Effector memory CD8-positive, alpha-beta T cell (primary cell): ENCODE measurements around the gene TREH.

Experiments
- ATAC-seq: fragments of 150-1000 bp; cut with Tn5 transposase; replicated peaks from 2 replicates; pipeline ENCODE4 v1.10.0; 2021; ENCODE audit warnings: mild to moderate bottlenecking, moderate library complexity
- DNase-seq, 3 experiments: peaks; one replicate each; pipeline ENCODE4 v3.0.0; 2021
- H3K27ac Mint-ChIP-seq, 2 donors: one replicate each; pipeline ENCODE4 v1.8.0; 2022; ENCODE audit warnings: mild to moderate bottlenecking in 2 of 2, mixed read lengths in 2 of 2, moderate library complexity in 2 of 2
- H3K27me3 Mint-ChIP-seq, 2 donors: one replicate each; pipeline ENCODE4 v1.8.0; 2022; ENCODE audit warnings: mixed read lengths in 2 of 2
- H3K36me3 Mint-ChIP-seq: one replicate; pipeline ENCODE4 v1.8.0; 2022; ENCODE audit warnings: mild to moderate bottlenecking, moderate library complexity, mixed read lengths; ENCODE audit not compliant: insufficient read depth
- H3K4me1 Mint-ChIP-seq, 2 donors: one replicate each; pipeline ENCODE4 v1.8.0; 2022; ENCODE audit warnings: low read depth in 2 of 2, mixed read lengths in 2 of 2
- H3K4me3 Mint-ChIP-seq, 2 donors: one replicate each; pipeline ENCODE4 v1.8.0; 2022; ENCODE audit warnings: mild to moderate bottlenecking in 2 of 2, mixed read lengths in 2 of 2, moderate library complexity in 2 of 2
- H3K9me3 Mint-ChIP-seq, 2 donors: one replicate each; pipeline ENCODE4 v1.8.0; 2022; ENCODE audit warnings: mixed read lengths in 2 of 2

TREH gene

DNA sequence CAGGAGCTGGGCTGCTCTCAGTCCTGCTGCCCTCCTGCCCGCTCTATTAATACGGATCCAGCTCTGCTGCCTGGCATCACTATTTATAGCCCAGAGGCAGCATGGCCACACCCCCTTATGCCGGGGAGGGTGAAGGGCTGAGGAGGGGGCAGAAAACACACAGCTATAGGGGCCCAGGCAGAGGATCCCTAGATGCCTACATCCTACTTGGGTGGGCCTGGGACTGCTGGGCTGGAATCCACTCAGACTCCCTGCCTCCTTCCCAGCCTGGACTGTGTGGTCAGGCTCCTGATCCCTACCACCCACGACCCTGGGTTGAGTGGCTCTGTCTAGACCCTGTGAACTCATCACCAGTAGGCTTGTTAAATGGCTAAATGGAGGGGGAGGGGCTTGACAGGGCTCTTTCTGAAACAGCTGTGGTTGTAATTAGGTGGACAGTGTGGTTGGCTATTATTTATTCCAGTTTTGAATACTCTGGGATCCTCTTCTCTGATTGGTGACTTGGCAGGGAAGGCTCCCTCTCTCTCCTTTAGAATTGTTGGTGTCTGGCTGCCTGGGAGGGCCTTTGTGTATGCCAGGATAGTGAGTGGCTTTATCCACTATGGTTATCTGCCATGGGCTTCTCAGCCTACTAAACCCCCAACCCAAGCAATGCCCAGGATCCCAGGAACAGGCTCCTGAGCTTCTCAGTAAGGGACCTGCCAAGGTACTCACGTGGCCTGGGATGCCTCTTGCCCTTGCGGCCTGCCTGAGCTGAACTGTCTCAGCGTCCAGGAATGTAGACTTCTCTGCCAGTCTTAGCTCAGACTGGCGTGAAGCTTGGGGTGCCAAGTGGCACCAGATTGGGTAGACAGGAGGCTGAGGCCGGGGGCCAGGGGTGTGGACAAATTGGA, 56.8 kb downstream of the TREH start:
- no peak overlapping the region for H3K4me3 Mint-ChIP-seq
- no peaks in the 10 kb centered on the region for H3K36me3 Mint-ChIP-seq
- DNase-seq (no peak), ATAC-seq (no peak)
- peaks cover 4 to 5% of the 10 kb centered on the region in 2 donors for H3K4me1 Mint-ChIP-seq
- H3K27ac Mint-ChIP-seq = no peak overlapping the region
- no peaks in the 10 kb centered on the region for H3K9me3 Mint-ChIP-seq
- H3K27me3 Mint-ChIP-seq = peaks cover 16 to 28% of the 10 kb centered on the region in 2 donors

- peak overlapping the region; percentile 26 to 73 for H3K4me3 Mint-ChIP-seq
These were observed 57.6 kb downstream of the TREH start for GRCh38 chr11:118621784-118622375.

GRCh38 chr11:118621071-118621783, 58.2 kb downstream of the TREH start:
- H3K4me3 Mint-ChIP-seq = peak overlapping the region; percentile 68 to 73
- H3K9me3 Mint-ChIP-seq = no peaks in the 10 kb centered on the region

More at GRCh38 chr11:118621784-118622375, 57.6 kb downstream of the TREH start:
- no peaks in the 10 kb centered on the region for H3K36me3 Mint-ChIP-seq
- DNase-seq = no peak
- ATAC-seq = no peak
- H3K27me3 Mint-ChIP-seq = peaks cover 16 to 28% of the 10 kb centered on the region in 2 donors
- no peaks in the 10 kb centered on the region for H3K9me3 Mint-ChIP-seq
- H3K4me1 Mint-ChIP-seq = peaks cover 4 to 5% of the 10 kb centered on the region in 2 donors
- peak overlapping the region in 1 of 2 donors; percentile 56 for H3K27ac Mint-ChIP-seq

DNA sequence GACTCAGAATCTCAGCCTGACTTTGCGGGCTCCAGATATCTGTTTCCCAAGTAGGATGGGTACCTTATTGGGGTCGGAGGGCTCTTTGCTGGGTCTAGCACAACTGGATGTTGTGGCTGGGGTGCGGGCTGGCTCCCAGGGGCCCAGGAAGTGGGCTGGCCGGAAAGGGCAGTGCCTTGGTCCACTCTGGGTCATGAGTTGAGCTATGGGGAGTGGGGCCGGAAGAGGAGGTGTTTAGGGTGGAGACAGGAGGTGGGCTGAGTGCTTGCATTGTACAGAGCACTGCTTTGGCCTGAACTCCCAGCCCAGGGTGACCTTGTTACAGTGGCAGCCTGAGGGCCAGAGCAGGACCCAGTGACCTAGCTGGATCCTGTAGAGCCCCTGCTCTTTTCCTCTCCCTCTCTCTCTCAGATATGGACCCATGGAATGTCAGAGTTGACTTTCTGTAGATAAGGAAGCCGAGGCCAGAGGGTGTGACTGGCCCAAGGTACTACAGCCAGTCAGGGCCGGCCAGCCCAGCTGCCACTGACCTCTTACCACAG, 58.9 kb downstream of the TREH start:
- H3K27me3 Mint-ChIP-seq = peaks cover 16 to 28% of the 10 kb centered on the region in 2 donors

More at GRCh38 chr11:118621071-118621783, 58.2 kb downstream of the TREH start:
- DNase-seq (no peak), ATAC-seq (peak; percentile 66)
- Mint-ChIP-seq H3K27me3 (peaks cover 16 to 28% of the 10 kb centered on the region in 2 donors), H3K4me1 (peaks cover 4 to 5% of the 10 kb centered on the region in 2 donors), H3K27ac (peak overlapping the region in 1 of 2 donors; percentile 56), H3K36me3 (no peaks in the 10 kb centered on the region)

DNA sequence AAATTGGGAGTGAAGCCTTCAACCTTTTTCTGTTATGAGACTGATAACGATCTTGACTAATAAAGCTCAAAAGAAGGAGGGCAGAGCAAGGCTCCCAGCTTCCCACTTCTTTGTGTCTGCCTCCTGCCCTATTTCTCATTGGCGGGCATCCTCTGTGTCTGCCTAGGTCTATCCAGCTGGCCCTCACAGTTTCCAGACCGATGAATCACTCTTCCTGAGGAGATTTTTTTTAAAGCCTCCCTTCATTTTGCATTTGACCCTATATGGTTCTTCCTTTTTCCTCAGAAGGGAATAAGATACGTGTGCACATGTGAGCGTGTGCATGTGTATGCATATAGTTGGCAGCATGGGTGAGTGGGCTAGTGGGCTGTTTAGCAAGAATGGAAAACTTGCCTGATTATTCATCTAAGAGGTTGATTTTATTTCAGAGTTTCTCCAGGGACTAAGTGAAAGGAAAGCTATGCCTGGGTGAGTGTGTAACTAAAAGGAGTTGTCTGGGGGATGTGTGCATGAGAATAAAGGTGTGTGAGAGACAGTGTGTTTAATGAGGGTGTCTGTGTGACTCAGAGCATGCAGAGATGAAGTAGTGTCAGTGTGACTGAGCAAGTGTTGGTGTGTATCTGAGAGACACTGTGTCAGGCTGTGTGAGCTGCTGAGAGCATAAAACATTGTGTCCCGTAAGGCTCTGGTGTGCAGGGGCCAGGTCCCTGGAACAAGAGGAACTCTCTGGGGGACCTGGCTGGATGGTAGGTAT, 59.8 kb downstream of the TREH start:
- Mint-ChIP-seq H3K36me3 (no peaks in the 10 kb centered on the region), H3K27ac (no peak overlapping the region), H3K27me3 (peaks cover 16 to 28% of the 10 kb centered on the region in 2 donors), H3K9me3 (no peaks in the 10 kb centered on the region), H3K4me1 (peaks cover 4 to 5% of the 10 kb centered on the region in 2 donors), H3K4me3 (no peak overlapping the region)
- ATAC-seq (no peak), DNase-seq (no peak)

More for the DNA sequence above, 58.9 kb downstream of the TREH start:
- Mint-ChIP-seq H3K4me3 (peak overlapping the region; percentile 68 to 73), H3K4me1 (peaks cover 4 to 5% of the 10 kb centered on the region in 2 donors), H3K9me3 (no peaks in the 10 kb centered on the region), H3K36me3 (no peaks in the 10 kb centered on the region), H3K27ac (peak overlapping the region in 1 of 2 donors; percentile 50)
- DNase-seq = no peak
- ATAC-seq = no peak

DNA sequence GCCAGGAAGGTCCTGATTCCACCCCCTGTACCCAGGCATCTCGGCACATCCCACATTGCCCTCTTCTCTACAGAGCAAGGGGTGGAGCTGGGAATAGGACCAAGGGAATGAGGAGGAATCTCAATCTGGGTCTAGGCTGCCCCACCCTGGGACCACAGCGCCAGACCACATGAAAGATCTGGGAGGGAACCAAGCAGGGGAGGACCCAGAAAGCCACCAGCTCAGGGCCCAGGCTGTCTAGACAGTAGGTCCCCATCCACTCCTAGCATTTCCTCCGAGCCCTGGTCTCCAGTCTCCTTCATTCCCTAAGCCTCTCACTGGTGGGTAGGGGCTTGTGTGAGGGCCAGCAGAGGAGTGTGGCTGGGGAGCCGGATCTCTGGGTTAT, 60.5 kb downstream of the TREH start:
- DNase-seq = no peak
- H3K9me3 Mint-ChIP-seq = no peaks in the 10 kb centered on the region

GRCh38 chr11:118618115-118618990, 61.1 kb downstream of the TREH start:
- H3K4me3 Mint-ChIP-seq = no peak overlapping the region
- H3K4me1 Mint-ChIP-seq = peaks cover 4 to 5% of the 10 kb centered on the region in 2 donors
- ATAC-seq = no peak
- H3K36me3 Mint-ChIP-seq = no peaks in the 10 kb centered on the region
- DNase-seq = no peak
- no peaks in the 10 kb centered on the region for H3K9me3 Mint-ChIP-seq
- no peak overlapping the region for H3K27ac Mint-ChIP-seq
- H3K27me3 Mint-ChIP-seq = peaks cover 16 to 28% of the 10 kb centered on the region in 2 donors

More for the DNA sequence above, 60.5 kb downstream of the TREH start:
- no peak for ATAC-seq
- Mint-ChIP-seq H3K27me3 (peaks cover 16 to 28% of the 10 kb centered on the region in 2 donors), H3K27ac (no peak overlapping the region), H3K36me3 (no peaks in the 10 kb centered on the region), H3K4me1 (peaks cover 4 to 5% of the 10 kb centered on the region in 2 donors), H3K4me3 (no peak overlapping the region)

DNA sequence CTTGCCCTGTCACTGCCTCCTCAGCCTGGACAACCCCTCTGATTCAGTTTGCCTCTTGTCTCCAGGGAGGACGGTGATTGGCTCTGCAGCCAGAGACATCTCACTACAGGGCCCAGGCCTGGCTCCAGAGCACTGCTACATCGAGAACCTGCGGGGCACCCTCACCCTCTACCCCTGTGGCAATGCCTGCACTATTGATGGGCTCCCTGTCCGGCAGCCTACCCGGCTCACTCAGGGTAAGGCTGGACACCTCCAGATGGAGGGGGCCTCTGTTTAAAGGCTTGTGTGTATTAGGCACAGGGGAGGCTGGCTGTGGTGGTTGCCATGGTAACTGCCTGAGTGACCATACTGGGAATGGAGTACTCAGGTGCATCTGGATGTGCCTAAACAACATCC, 63.5 kb downstream of the TREH start:
- H3K4me1 Mint-ChIP-seq = peaks cover 6 to 7% of the 10 kb centered on the region in 2 donors
- H3K27ac Mint-ChIP-seq = no peak overlapping the region
- H3K27me3 Mint-ChIP-seq = peaks cover 7 to 13% of the 10 kb centered on the region in 2 donors
- no peak overlapping the region for H3K4me3 Mint-ChIP-seq
- H3K36me3 Mint-ChIP-seq = no peaks in the 10 kb centered on the region
- DNase-seq (no peak), ATAC-seq (no peak)
- H3K9me3 Mint-ChIP-seq = no peaks in the 10 kb centered on the region

DNA sequence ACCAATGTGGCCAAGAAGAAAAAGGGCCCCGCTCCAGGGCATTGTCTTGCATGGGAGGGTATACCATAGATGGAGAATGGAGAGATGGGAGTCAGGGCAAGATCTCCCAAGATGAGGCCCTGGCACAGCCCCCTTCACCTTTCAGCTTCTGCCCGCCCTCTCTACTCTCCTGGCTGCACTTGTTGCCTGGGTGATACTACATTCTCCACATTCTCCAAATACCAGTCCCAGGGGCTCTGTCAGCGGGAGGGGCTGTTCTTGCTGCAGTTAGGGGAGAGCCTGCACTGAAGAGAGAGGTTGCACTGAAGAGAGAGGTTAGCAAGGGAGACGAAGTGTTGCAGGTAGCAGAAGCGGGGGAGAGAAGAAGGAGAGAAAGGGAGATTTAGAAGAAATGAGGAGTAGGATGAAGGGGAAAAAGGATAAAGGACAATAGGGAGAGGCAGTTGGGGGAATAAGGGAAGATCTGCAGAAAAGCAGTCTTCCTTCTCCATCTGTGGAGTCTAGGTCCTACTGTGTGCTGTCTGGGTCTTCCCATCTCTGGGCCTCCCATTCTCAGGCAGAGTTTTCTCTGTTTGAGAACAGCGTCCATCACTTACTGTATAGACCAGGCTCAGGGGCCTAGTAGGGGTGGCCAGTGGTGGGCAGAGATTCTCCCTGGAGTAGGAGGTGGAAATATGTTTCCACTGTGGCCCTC, 64.0 kb downstream of the TREH start:
- Mint-ChIP-seq H3K27ac (no peak overlapping the region), H3K4me1 (peaks cover 3 to 5% of the 10 kb centered on the region in 2 donors), H3K4me3 (no peak overlapping the region), H3K9me3 (no peaks in the 10 kb centered on the region), H3K36me3 (no peaks in the 10 kb centered on the region), H3K27me3 (peaks cover 2 to 7% of the 10 kb centered on the region in 2 donors)
- ATAC-seq (no peak), DNase-seq (no peak)

- H3K4me3 Mint-ChIP-seq = no peak overlapping the region
- H3K27ac Mint-ChIP-seq = no peak overlapping the region
- H3K9me3 Mint-ChIP-seq = no peaks in the 10 kb centered on the region
- DNase-seq (no peak), ATAC-seq (no peak)
- H3K4me1 Mint-ChIP-seq = peaks cover 8 to 13% of the 10 kb centered on the region in 2 donors
- H3K27me3 Mint-ChIP-seq = peaks cover 0 to 2% of the 10 kb centered on the region in 2 donors
- peaks cover 9% of the 10 kb centered on the region for H3K36me3 Mint-ChIP-seq
These were observed 64.9 kb downstream of the TREH start for GRCh38 chr11:118614511-118614910.

- ATAC-seq (no peak), DNase-seq (no peak)
- Mint-ChIP-seq H3K4me1 (peaks cover 18 to 24% of the 10 kb centered on the region in 2 donors), H3K4me3 (no peak overlapping the region), H3K27me3 (peaks cover 0 to 9% of the 10 kb centered on the region in 2 donors), H3K27ac (no peak overlapping the region), H3K9me3 (no peaks in the 10 kb centered on the region), H3K36me3 (peaks cover 17% of the 10 kb centered on the region)
These were observed 67.1 kb downstream of the TREH start for GRCh38 chr11:118612378-118612777.
